GM12878 (cell line): ENCODE results near the gene UNK. TPM values are rescaled to one million over a fixed set of nuclear protein-coding genes. Genes with fewer than 3 reads are reported as not detected.

ENCODE experiments used
- EGR1 ChIP-seq, 2 experiments: IDR thresholded peaks; 1 replicate in 1 of 2; 2 replicates in 1 of 2; pipeline ENCODE4 v1.6.1; 2011 to 2012; ENCODE audit warnings: low read depth in 2 of 2, low read length in 2 of 2, borderline replicate concordance in 1 of 2, mild to moderate bottlenecking in 1 of 2, moderate library complexity in 1 of 2
- IRF4 ChIP-seq: IDR thresholded peaks from 2 replicates; pipeline ENCODE4 v1.6.1; 2011; ENCODE audit warnings: low read depth, low read length
- polyA plus RNA-seq, 11 experiments: library from polyadenylated mRNA; depleted of rRNA in 4 of 11; unstranded in 6 of 11; stranded (reverse) in 5 of 11; fragments of >200 nt; fragmentation: Nextera tagmentation in 4 of 11; fragmentation: Illumina TruSeq in 1 of 11; extraction: Ambion mirVana in 4 of 11; extraction: Trizol in 1 of 11; gene quantifications; 1 replicate in 1 of 11; 2 replicates in 10 of 11; pipeline versions ENCODE4 v1.2.1 to v1.2.3, GENCODE V29; 2011 to 2016; ENCODE audit warnings: inconsistent platforms in 2 of 11, missing spikeins in 2 of 11, low read depth in 1 of 11
- total RNA-seq, 4 experiments: library from RNA; depleted of rRNA in 3 of 4; stranded (reverse); fragments of >200 nt in 3 of 4; fragmentation: Illumina TruSeq in 1 of 4; extraction: Trizol in 1 of 4; gene quantifications; 2 replicates each; pipeline versions ENCODE4 v1.2.1 to v1.2.3, GENCODE V29; 2013 to 2021
- TF ChIP-seq, protein P1 (sequence below): fragments of 450-650 bp; IDR thresholded peaks from 2 replicates; pipeline ENCODE4 v1.6.1; 2017; ENCODE audit warnings: mild to moderate bottlenecking, moderate library complexity
- TF ChIP-seq, protein P2 (sequence below): fragments of 450-650 bp; IDR thresholded peaks from 2 replicates; pipeline ENCODE4 v1.6.1; 2016; ENCODE audit warnings: mild to moderate bottlenecking

The UNK gene
- total and polyA plus RNA-seq, 10 of the 15 experiments (the other 5 are each of a cell fraction or from before 2014, with no cell fraction given) = 8.9 to 34.5 (median 27.3) TPM

GRCh38 chr17:75783069-75783783, 1.4 kb upstream of the UNK start (continued):
- TF ChIP-seq, protein P1, sequence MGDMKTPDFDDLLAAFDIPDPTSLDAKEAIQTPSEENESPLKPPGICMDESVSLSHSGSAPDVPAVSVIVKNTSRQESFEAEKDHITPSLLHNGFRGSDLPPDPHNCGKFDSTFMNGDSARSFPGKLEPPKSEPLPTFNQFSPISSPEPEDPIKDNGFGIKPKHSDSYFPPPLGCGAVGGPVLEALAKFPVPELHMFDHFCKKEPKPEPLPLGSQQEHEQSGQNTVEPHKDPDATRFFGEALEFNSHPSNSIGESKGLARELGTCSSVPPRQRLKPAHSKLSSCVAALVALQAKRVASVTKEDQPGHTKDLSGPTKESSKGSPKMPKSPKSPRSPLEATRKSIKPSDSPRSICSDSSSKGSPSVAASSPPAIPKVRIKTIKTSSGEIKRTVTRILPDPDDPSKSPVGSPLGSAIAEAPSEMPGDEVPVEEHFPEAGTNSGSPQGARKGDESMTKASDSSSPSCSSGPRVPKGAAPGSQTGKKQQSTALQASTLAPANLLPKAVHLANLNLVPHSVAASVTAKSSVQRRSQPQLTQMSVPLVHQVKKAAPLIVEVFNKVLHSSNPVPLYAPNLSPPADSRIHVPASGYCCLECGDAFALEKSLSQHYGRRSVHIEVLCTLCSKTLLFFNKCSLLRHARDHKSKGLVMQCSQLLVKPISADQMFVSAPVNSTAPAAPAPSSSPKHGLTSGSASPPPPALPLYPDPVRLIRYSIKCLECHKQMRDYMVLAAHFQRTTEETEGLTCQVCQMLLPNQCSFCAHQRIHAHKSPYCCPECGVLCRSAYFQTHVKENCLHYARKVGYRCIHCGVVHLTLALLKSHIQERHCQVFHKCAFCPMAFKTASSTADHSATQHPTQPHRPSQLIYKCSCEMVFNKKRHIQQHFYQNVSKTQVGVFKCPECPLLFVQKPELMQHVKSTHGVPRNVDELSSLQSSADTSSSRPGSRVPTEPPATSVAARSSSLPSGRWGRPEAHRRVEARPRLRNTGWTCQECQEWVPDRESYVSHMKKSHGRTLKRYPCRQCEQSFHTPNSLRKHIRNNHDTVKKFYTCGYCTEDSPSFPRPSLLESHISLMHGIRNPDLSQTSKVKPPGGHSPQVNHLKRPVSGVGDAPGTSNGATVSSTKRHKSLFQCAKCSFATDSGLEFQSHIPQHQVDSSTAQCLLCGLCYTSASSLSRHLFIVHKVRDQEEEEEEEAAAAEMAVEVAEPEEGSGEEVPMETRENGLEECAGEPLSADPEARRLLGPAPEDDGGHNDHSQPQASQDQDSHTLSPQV = 0 out of 2 replicates have a peak, but pooled peaks have one; percentile 70
- TF ChIP-seq, protein P2, sequence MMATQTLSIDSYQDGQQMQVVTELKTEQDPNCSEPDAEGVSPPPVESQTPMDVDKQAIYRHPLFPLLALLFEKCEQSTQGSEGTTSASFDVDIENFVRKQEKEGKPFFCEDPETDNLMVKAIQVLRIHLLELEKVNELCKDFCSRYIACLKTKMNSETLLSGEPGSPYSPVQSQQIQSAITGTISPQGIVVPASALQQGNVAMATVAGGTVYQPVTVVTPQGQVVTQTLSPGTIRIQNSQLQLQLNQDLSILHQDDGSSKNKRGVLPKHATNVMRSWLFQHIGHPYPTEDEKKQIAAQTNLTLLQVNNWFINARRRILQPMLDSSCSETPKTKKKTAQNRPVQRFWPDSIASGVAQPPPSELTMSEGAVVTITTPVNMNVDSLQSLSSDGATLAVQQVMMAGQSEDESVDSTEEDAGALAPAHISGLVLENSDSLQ = peak; percentile 85
- TF ChIP-seq EGR1 (IDR thresholded peaks at IDR 0.05; ENCODE audit: borderline replicate concordance in 1 of 2, low read depth in 2 of 2, low read length in 2 of 2) (no peak), IRF4 (peak; percentile 48; the same call in 1 of the 2 replicates)
